SK-N-SH (cell line): Measurements from ENCODE around the gene SLC22A6. TPM values are rescaled to one million over a fixed set of nuclear protein-coding genes. Genes with fewer than 3 reads are reported as not detected.

Experiments used
- CTCF ChIA-PET: fragments of 300-600, 350-600 bp; formaldehyde crosslinking; extraction: SDS; loops from one replicate; lab custom pipeline; 2021; lab: Yijun Ruan, JAX
- POLR2A ChIA-PET: fragments of 350-600 bp; sonication (Branson Sonifier 250); formaldehyde crosslinking; extraction: SDS; loops from one replicate; lab custom pipeline; 2020; ENCODE audit warnings: antibody characterized with exemption, inconsistent platforms; lab: Yijun Ruan, JAX
- DNase-seq: peaks from one replicate; pipeline ENCODE4 v3.0.0; 2012
- H2AFZ ChIP-seq: fragments of 200-600 bp; sonication (generic); 2 replicates; pipeline ENCODE4 v1.8.1; 2016; ENCODE audit warnings: antibody characterized with exemption, mild to moderate bottlenecking, low read depth
- H3F3A ChIP-seq: fragments of 200-600 bp; sonication (generic); replicated peaks from 2 replicates; pipeline ENCODE3; 2016; ENCODE audit warnings: antibody characterized with exemption, mild to moderate bottlenecking; ENCODE audit not compliant: insufficient read depth
- H3K27ac ChIP-seq, 2 experiments: fragments of 200-500 bp in 1 of 2; fragments of 200-600 bp in 1 of 2; sonication (Bioruptor generic) in 1 of 2; sonication (generic), shearing (Covaris generic) in 1 of 2; 2 replicates each; pipeline versions ENCODE4 v1.5.1 to v1.6.1; 2014 to 2016; ENCODE audit warnings: low read depth in 2 of 2, inconsistent platforms in 1 of 2, low read length in 1 of 2, mild to moderate bottlenecking in 1 of 2, mixed read lengths in 1 of 2
- H3K27me3 ChIP-seq: fragments of 200-600 bp; sonication (generic), shearing (Covaris generic); 2 replicates; pipeline ENCODE4 v1.6.1; 2016; ENCODE audit warnings: mixed run types; ENCODE audit not compliant: insufficient read depth
- H3K36me3 ChIP-seq, 2 experiments: fragments of 200-500 bp in 1 of 2; fragments of 200-600 bp in 1 of 2; sonication (Bioruptor generic) in 1 of 2; sonication (generic) in 1 of 2; replicated peaks in 1 of 2; 2 replicates each; pipeline versions ENCODE3 to v1.5.1; 2014 to 2016; ENCODE audit warnings: low read length in 1 of 2, mild to moderate bottlenecking in 1 of 2; ENCODE audit not compliant: insufficient read depth in 2 of 2, control insufficient read depth in 1 of 2
- H3K4me1 ChIP-seq, 2 experiments: fragments of 200-500 bp in 1 of 2; fragments of 200-600 bp in 1 of 2; sonication (Bioruptor generic) in 1 of 2; sonication (generic), shearing (Covaris generic) in 1 of 2; 2 replicates each; pipeline versions ENCODE4 v1.5.1 to v1.6.1; 2014 to 2016; ENCODE audit warnings: low read depth in 1 of 2, low read length in 1 of 2, mixed run types in 1 of 2; ENCODE audit not compliant: insufficient read depth in 2 of 2, control insufficient read depth in 1 of 2
- H3K4me2 ChIP-seq: fragments of 200-600 bp; sonication (generic), shearing (Covaris generic); 2 replicates; pipeline ENCODE4 v1.6.1; 2017; ENCODE audit warnings: mixed run types
- H3K4me3 ChIP-seq, 2 experiments: fragments of 200-500 bp in 1 of 2; fragments of 200-600 bp in 1 of 2; sonication (Bioruptor generic) in 1 of 2; sonication (generic), shearing (Covaris generic) in 1 of 2; 2 replicates each; pipeline versions ENCODE4 v1.5.1 to v1.8.1; 2014 to 2016; ENCODE audit warnings: low read depth in 2 of 2, inconsistent platforms in 1 of 2, low read length in 1 of 2, mild to moderate bottlenecking in 1 of 2, mixed read lengths in 1 of 2, moderate library complexity in 1 of 2
- H3K79me2 ChIP-seq: fragments of 200-600 bp; sonication (generic); 2 replicates; pipeline ENCODE4 v1.8.1; 2017; ENCODE audit warnings: mild to moderate bottlenecking; ENCODE audit not compliant: insufficient read depth
- H3K9ac ChIP-seq: fragments of 200-600 bp; sonication (generic); 2 replicates; pipeline ENCODE4 v1.6.1; 2017; ENCODE audit warnings: mixed run types
- H3K9me2 ChIP-seq: fragments of 200-600 bp; sonication (generic); 2 replicates; pipeline ENCODE4 v1.6.1; 2017; ENCODE audit warnings: mixed run types
- H3K9me3 ChIP-seq: fragments of 200-600 bp; sonication (generic); 2 replicates; pipeline ENCODE4 v1.6.1; 2017; ENCODE audit warnings: mixed run types, mild to moderate bottlenecking, moderate library complexity
- H4K20me1 ChIP-seq: fragments of 200-600 bp; sonication (generic); 2 replicates; pipeline ENCODE4 v1.6.1; 2017; ENCODE audit warnings: mild to moderate bottlenecking, mixed run types; ENCODE audit not compliant: insufficient read depth
- EP300 ChIP-seq, 2 experiments: IDR thresholded peaks; 2 replicates each; pipeline versions ENCODE4 v1.4.0 to v1.6.1; 2012; ENCODE audit warnings: borderline replicate concordance in 1 of 2, low read depth in 1 of 2, low read length in 1 of 2
- FOXM1 ChIP-seq: IDR thresholded peaks from 2 replicates; pipeline ENCODE4 v1.4.0; 2012; ENCODE audit warnings: low read depth, mild to moderate bottlenecking
- MEF2A ChIP-seq: IDR thresholded peaks from 2 replicates; pipeline ENCODE4 v1.4.0; 2012; ENCODE audit warnings: low read depth, borderline replicate concordance
- RAD21 ChIP-seq: IDR thresholded peaks from 2 replicates; pipeline ENCODE4 v1.6.1; 2012; ENCODE audit warnings: mild to moderate bottlenecking, low read length
- SMC3 ChIP-seq: IDR thresholded peaks from 2 replicates; pipeline ENCODE4 v1.6.1; 2012; ENCODE audit warnings: low read depth, low read length, improper control_type of control experiment
- TAF1 ChIP-seq: IDR thresholded peaks from 2 replicates; pipeline ENCODE4 v1.6.1; 2012; ENCODE audit warnings: low read depth, mild to moderate bottlenecking, low read length, moderate library complexity, borderline replicate concordance
- WGBS: methylation state at CpG from one replicate; pipeline ENCODE4 v1.1.6; 2017; ENCODE audit warnings: low lambda C conversion rate; 5-methylcytosine and 5-hydroxymethylcytosine counted together
- polyA plus RNA-seq, 3 experiments: library from polyadenylated mRNA; depleted of rRNA; stranded (reverse); fragments of >200 nt; gene quantifications; 2 replicates each; pipeline ENCODE4 v1.2.3, GENCODE V29; 2012
- TF ChIP-seq, protein P1 (sequence below): fragments of 200-600 bp; sonication (generic); IDR thresholded peaks from 2 replicates; pipeline ENCODE4 v1.6.1; 2017; ENCODE audit warnings: antibody characterized with exemption, mild to moderate bottlenecking, moderate library complexity
- TF ChIP-seq, protein P2 (sequence below): IDR thresholded peaks from 2 replicates; pipeline ENCODE4 v1.6.1; 2012; ENCODE audit warnings: mild to moderate bottlenecking, low read depth, low read length, moderate library complexity
- TF ChIP-seq, protein P3 (sequence below): fragments of 150-350 bp; IDR thresholded peaks from 2 replicates; pipeline ENCODE4 v1.6.1; 2017; ENCODE audit warnings: antibody characterized with exemption, low read length, low read depth, borderline replicate concordance
- TF ChIP-seq, protein P4 (sequence below): IDR thresholded peaks from 2 replicates; pipeline ENCODE4 v1.4.0; 2012; ENCODE audit warnings: low read depth, borderline replicate concordance

The SLC22A6 gene
- polyA plus RNA-seq, 1 of the 3 experiments (the other 2 are of a cell fraction): not detected

GRCh38 chr11:62974848-62975522 is 9.8 kb downstream of the SLC22A6 start:
- Histone ChIP-seq H4K20me1 (no peaks in the 10 kb centered on the region), H3F3A (no peaks in the 10 kb centered on the region), H3K9me2 (no peaks in the 10 kb centered on the region), H3K79me2 (no peaks in the 10 kb centered on the region), H3K4me3 (no peak overlapping the region), H3K4me1 (peaks cover 0 to 10% of the 10 kb centered on the region in 2 experiments; a peak in 1 of 4 replicates), H3K36me3 (no peaks in the 10 kb centered on the region), H3K4me2 (no peak overlapping the region), H3K9ac (no peak overlapping the region), H2AFZ (no peak overlapping the region), H3K27me3 (no peaks in the 10 kb centered on the region), H3K9me3 (no peaks in the 10 kb centered on the region), H3K27ac (no peak overlapping the region)
- POLR2A ChIA-PET: interaction anchor here (0.8 to 1.1 kb wide), 2 partner anchors 69 to 134 kb away, joined by 4 read pairs; no protein-coding TSS in a partner anchor
- 21% methylated on average over 4 of the region's 9 CpGs for WGBS
- CTCF ChIA-PET: interaction anchor here (0.6 to 8.4 kb wide), 33 partner anchors 9 to 1582 kb away, joined by 3 to 107 read pairs (median 4); partner anchors contain the start of gene SLC22A6
- TF ChIP-seq, protein P1, sequence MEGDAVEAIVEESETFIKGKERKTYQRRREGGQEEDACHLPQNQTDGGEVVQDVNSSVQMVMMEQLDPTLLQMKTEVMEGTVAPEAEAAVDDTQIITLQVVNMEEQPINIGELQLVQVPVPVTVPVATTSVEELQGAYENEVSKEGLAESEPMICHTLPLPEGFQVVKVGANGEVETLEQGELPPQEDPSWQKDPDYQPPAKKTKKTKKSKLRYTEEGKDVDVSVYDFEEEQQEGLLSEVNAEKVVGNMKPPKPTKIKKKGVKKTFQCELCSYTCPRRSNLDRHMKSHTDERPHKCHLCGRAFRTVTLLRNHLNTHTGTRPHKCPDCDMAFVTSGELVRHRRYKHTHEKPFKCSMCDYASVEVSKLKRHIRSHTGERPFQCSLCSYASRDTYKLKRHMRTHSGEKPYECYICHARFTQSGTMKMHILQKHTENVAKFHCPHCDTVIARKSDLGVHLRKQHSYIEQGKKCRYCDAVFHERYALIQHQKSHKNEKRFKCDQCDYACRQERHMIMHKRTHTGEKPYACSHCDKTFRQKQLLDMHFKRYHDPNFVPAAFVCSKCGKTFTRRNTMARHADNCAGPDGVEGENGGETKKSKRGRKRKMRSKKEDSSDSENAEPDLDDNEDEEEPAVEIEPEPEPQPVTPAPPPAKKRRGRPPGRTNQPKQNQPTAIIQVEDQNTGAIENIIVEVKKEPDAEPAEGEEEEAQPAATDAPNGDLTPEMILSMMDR: peak; percentile 31; the same call in 1 of the 2 replicates
- TF ChIP-seq SMC3: peak; percentile 42; the same call in 1 of the 2 replicates
- TF ChIP-seq, protein P2, sequence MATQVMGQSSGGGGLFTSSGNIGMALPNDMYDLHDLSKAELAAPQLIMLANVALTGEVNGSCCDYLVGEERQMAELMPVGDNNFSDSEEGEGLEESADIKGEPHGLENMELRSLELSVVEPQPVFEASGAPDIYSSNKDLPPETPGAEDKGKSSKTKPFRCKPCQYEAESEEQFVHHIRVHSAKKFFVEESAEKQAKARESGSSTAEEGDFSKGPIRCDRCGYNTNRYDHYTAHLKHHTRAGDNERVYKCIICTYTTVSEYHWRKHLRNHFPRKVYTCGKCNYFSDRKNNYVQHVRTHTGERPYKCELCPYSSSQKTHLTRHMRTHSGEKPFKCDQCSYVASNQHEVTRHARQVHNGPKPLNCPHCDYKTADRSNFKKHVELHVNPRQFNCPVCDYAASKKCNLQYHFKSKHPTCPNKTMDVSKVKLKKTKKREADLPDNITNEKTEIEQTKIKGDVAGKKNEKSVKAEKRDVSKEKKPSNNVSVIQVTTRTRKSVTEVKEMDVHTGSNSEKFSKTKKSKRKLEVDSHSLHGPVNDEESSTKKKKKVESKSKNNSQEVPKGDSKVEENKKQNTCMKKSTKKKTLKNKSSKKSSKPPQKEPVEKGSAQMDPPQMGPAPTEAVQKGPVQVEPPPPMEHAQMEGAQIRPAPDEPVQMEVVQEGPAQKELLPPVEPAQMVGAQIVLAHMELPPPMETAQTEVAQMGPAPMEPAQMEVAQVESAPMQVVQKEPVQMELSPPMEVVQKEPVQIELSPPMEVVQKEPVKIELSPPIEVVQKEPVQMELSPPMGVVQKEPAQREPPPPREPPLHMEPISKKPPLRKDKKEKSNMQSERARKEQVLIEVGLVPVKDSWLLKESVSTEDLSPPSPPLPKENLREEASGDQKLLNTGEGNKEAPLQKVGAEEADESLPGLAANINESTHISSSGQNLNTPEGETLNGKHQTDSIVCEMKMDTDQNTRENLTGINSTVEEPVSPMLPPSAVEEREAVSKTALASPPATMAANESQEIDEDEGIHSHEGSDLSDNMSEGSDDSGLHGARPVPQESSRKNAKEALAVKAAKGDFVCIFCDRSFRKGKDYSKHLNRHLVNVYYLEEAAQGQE: no peak
- TF ChIP-seq, protein P3, sequence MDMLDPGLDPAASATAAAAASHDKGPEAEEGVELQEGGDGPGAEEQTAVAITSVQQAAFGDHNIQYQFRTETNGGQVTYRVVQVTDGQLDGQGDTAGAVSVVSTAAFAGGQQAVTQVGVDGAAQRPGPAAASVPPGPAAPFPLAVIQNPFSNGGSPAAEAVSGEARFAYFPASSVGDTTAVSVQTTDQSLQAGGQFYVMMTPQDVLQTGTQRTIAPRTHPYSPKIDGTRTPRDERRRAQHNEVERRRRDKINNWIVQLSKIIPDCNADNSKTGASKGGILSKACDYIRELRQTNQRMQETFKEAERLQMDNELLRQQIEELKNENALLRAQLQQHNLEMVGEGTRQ: no peak
- peak; percentile 58 for TF ChIP-seq RAD21
- peak; percentile 80 for DNase-seq

DNA sequence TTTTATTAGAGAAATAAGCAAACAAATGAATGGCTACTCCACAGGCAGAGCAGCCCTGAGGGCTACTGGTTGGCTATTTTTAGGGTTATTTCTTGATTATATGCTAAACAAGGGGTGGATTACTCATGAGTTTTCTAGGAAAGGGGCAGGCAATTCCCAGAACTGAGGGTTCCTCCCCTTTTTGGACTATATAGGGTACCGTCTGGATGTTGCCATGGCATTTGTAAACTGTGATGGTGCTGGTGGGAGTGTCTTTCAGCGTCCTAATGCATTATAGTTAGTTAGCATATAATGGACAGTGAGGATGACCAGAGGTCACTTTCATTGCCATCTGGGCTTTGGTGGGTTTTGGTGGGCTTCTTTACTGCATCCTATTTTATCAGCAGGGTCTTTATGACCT is 19.2 kb downstream of the SLC22A6 start:
- no peaks in the 10 kb centered on the region for H3K9me2 ChIP-seq
- ChIA-PET CTCF (no interaction called here), POLR2A (no interaction called here)
- H3K27ac ChIP-seq: no peak overlapping the region
- H3K4me1 ChIP-seq: no peaks in the 10 kb centered on the region
- H3K36me3 ChIP-seq: no peaks in the 10 kb centered on the region
- TF ChIP-seq, protein P4, sequence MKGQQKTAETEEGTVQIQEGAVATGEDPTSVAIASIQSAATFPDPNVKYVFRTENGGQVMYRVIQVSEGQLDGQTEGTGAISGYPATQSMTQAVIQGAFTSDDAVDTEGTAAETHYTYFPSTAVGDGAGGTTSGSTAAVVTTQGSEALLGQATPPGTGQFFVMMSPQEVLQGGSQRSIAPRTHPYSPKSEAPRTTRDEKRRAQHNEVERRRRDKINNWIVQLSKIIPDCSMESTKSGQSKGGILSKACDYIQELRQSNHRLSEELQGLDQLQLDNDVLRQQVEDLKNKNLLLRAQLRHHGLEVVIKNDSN: no peak
- TF ChIP-seq RAD21 (no peak), TAF1 (no peak), FOXM1 (no peak), EP300 (IDR thresholded peaks at IDR 0.05; ENCODE audit: borderline replicate concordance in 1 of 2, low read depth in 1 of 2, low read length in 1 of 2) (no peak), MEF2A (no peak)
- TF ChIP-seq, protein P2: no peak
- no peak overlapping the region for H3K9ac ChIP-seq
- DNase-seq: no peak
- H3K9me3 ChIP-seq: no peaks in the 10 kb centered on the region
- H2AFZ ChIP-seq: no peak overlapping the region
- WGBS: 21% methylated on average over 2 of the region's 2 CpGs
- no peaks in the 10 kb centered on the region for H3K79me2 ChIP-seq
- H3K4me2 ChIP-seq: no peak overlapping the region
- no peak overlapping the region for H3K4me3 ChIP-seq
- no peaks in the 10 kb centered on the region for H3K27me3 ChIP-seq
- H3F3A ChIP-seq: no peaks in the 10 kb centered on the region
- no peaks in the 10 kb centered on the region for H4K20me1 ChIP-seq
